LNCAP (cell line): ENCODE results near the gene SLC35B4.

ENCODE experiments used
- TF ChIP-seq, protein P1 (sequence below): fragments of 450-650 bp; IDR thresholded peaks from 2 replicates; pipeline ENCODE4 v1.5.1; 2017; ENCODE audit warnings: mild to moderate bottlenecking

The SLC35B4 gene

GRCh38 chr7:134300988-134301387 lies 15.7 kb downstream of the SLC35B4 start:
- TF ChIP-seq, protein P1, sequence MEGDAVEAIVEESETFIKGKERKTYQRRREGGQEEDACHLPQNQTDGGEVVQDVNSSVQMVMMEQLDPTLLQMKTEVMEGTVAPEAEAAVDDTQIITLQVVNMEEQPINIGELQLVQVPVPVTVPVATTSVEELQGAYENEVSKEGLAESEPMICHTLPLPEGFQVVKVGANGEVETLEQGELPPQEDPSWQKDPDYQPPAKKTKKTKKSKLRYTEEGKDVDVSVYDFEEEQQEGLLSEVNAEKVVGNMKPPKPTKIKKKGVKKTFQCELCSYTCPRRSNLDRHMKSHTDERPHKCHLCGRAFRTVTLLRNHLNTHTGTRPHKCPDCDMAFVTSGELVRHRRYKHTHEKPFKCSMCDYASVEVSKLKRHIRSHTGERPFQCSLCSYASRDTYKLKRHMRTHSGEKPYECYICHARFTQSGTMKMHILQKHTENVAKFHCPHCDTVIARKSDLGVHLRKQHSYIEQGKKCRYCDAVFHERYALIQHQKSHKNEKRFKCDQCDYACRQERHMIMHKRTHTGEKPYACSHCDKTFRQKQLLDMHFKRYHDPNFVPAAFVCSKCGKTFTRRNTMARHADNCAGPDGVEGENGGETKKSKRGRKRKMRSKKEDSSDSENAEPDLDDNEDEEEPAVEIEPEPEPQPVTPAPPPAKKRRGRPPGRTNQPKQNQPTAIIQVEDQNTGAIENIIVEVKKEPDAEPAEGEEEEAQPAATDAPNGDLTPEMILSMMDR = no peak

- TF ChIP-seq, protein P1 = no peak
Observed at GRCh38 chr7:134298902-134299683, 17.6 kb downstream of the SLC35B4 start.

DNA sequence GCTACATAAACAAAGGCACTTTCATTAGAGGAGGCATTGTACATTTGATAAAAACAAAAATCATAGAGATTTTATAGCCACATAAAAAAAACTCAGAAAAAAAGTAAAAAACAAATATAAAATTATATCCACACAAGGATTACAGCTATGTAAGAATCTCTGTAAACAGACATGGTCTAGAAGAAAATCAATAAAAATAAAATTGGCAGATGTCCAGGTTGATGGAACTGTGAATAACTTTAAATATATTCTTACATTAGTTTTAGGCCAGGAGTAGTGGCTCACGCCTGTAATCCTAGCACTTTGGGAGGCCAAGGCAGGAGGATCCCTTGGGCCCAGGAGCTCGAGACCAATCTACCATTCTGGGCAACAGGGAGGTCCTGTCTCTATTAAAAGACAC lies 19.2 kb downstream of the SLC35B4 start:
- TF ChIP-seq, protein P1 = no peak

DNA sequence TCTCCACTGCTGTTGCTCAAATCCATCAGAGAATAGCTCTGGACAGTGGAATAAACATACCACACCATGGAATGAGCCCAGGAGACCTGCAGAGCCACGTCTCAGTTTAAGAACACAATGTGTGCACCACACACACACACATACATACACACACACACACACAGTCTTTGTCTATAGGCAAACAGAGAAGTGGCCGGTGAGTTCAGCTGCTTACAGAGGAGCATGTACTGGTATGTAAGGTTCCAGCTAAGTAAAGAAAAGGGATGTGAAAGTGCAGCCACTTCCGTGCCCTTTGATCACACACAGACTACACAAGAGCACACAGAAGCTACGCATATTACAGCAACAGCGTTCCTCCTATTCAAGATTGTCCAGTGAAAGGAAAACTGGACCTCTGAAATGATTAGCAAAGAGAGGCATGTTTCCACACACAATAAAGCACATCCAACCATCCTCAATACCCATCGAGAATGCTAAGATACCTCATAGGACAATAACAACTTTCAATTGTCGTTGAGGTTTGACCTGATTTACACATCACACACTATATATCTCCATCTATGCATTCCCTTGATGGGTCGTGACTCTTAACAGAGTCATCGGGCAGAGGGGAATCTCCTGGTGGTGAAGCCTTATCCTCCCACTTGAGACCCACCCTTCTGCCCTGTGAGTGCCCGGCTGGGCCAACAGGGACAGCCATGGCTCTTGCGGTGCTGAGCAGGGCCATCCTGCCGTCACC lies 23.6 kb downstream of the SLC35B4 start:
- TF ChIP-seq, protein P1 = no peak

DNA sequence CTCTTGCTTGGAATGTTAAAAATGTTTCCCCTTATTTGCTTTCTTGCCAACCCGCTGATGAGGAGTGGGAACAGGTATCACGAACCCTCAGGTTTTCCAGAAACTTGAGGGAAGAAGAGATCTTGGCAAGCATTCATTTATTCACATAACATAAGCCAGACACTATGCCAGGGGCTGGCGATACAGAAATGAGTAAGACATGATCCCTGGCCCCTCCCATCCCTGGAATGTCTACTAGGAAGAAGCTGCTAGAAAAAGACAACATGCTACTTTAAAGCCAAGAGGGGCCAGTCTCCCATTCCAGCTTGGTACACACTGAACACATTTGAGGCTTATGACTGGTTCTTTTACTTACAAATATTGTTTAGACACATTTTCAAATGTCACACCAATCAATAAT lies 26.4 kb downstream of the SLC35B4 start:
- TF ChIP-seq, protein P1 = no peak

GRCh38 chr7:134289841-134290240 lies 26.9 kb downstream of the SLC35B4 start:
- TF ChIP-seq, protein P1 = no peak

GRCh38 chr7:134289423-134289822 lies 27.3 kb downstream of the SLC35B4 start:
- TF ChIP-seq, protein P1 = no peak
